Measurements from ENCODE around the gene PPP2CA. TPM values are rescaled to one million over a fixed set of nuclear protein-coding genes. Genes with fewer than 3 reads are reported as not detected.

Gene PPP2CA
- total RNA-seq, 1 experiment from 2014 or later: 178 TPM

- Mint-ChIP-seq H3K9me3 (no peaks in the 10 kb centered on the region), H3K27ac (no peak overlapping the region), H3K4me1 (peaks cover 10% of the 10 kb centered on the region), H3K36me3 (peaks cover 56% of the 10 kb centered on the region), H3K27me3 (ENCODE audit: low read depth) (no peaks in the 10 kb centered on the region), H3K4me3 (no peak overlapping the region)
- ChIA-PET CTCF (interaction anchor here (1.2 kb wide), 1 partner anchor 132 kb away, joined by 3 read pairs; no protein-coding TSS in a partner anchor), POLR2A (no interaction called here)
- ATAC-seq (no peak), DNase-seq (ENCODE audit: low spot score) (no peak)
- TF ChIP-seq ZSCAN18 (CRISPR knock-in tag; IDR thresholded peaks at IDR 0.05): no peak
- no peak for TF ChIP-seq ZNF416 (CRISPR knock-in tag; IDR thresholded peaks at IDR 0.05)
- TF ChIP-seq HMGXB4 (CRISPR knock-in tag; IDR thresholded peaks at IDR 0.05): no peak
- no peak for TF ChIP-seq ESRRA (CRISPR knock-in tag; IDR thresholded peaks at IDR 0.05; ENCODE audit: borderline replicate concordance)
- no peak for TF ChIP-seq PRDM15 (CRISPR knock-in tag; IDR thresholded peaks at IDR 0.05)
Measured at GRCh38 chr5:134171972-134172371, 53.9 kb downstream of the PPP2CA start.

GRCh38 chr5:134162592-134162991 lies 63.3 kb downstream of the PPP2CA start:
- H3K4me3 Mint-ChIP-seq: no peak overlapping the region

GRCh38 chr5:134161513-134162395 lies 64.1 kb downstream of the PPP2CA start:
- DNase-seq (ENCODE audit: low spot score): no peak
- no peak overlapping the region for H3K27ac Mint-ChIP-seq
- TF ChIP-seq MLX (CRISPR knock-in tag; IDR thresholded peaks at IDR 0.05) (no peak), MAX (CRISPR knock-in tag; IDR thresholded peaks at IDR 0.05) (no peak), TEAD1 (CRISPR knock-in tag; IDR thresholded peaks at IDR 0.05) (no peak), GTF2I (CRISPR knock-in tag; conservative IDR thresholded peaks at IDR 0.05) (no peak), ERG (CRISPR knock-in tag; IDR thresholded peaks at IDR 0.05) (no peak), HMGA2 (CRISPR knock-in tag; IDR thresholded peaks at IDR 0.05) (no peak), ZNF396 (CRISPR knock-in tag; IDR thresholded peaks at IDR 0.05; ENCODE audit: borderline replicate concordance) (no peak), SMAD4 (CRISPR knock-in tag; IDR thresholded peaks at IDR 0.05) (no peak)
- H3K27me3 Mint-ChIP-seq (ENCODE audit: low read depth): no peaks in the 10 kb centered on the region
- ChIA-PET POLR2A (no interaction called here), CTCF (interaction anchor here (1.4 kb wide), 1 partner anchor 21 kb away, joined by 6 read pairs; no protein-coding TSS in a partner anchor)
- no peaks in the 10 kb centered on the region for H3K4me1 Mint-ChIP-seq
- H3K36me3 Mint-ChIP-seq: peaks cover 65% of the 10 kb centered on the region
- H3K9me3 Mint-ChIP-seq: peaks cover 15% of the 10 kb centered on the region
- ATAC-seq: no peak
- H3K4me3 Mint-ChIP-seq: no peak overlapping the region

More at GRCh38 chr5:134162592-134162991, 63.3 kb downstream of the PPP2CA start:
- no peaks in the 10 kb centered on the region for H3K27me3 Mint-ChIP-seq (ENCODE audit: low read depth)
- H3K9me3 Mint-ChIP-seq: peaks cover 15% of the 10 kb centered on the region
- TF ChIP-seq SP1 (CRISPR knock-in tag; conservative IDR thresholded peaks at IDR 0.05) (no peak), CBFB (CRISPR knock-in tag; IDR thresholded peaks at IDR 0.05; ENCODE audit: low read depth) (no peak), FOXK1 (CRISPR knock-in tag; IDR thresholded peaks at IDR 0.05) (no peak), ZNF232 (CRISPR knock-in tag; IDR thresholded peaks at IDR 0.05) (no peak), ZNF121 (CRISPR knock-in tag; IDR thresholded peaks at IDR 0.05) (no peak), NFATC4 (CRISPR knock-in tag; IDR thresholded peaks at IDR 0.05) (no peak), OVOL2 (CRISPR knock-in tag; IDR thresholded peaks at IDR 0.05; ENCODE audit: borderline replicate concordance) (no peak), NFE2L1 (CRISPR knock-in tag; IDR thresholded peaks at IDR 0.05) (no peak)
- CTCF ChIA-PET: no interaction called here
- no peak overlapping the region for H3K27ac Mint-ChIP-seq
- peaks cover 69% of the 10 kb centered on the region for H3K36me3 Mint-ChIP-seq
- ATAC-seq: no peak
- no peaks in the 10 kb centered on the region for H3K4me1 Mint-ChIP-seq
- no peak for DNase-seq (ENCODE audit: low spot score)
- POLR2A ChIA-PET: no interaction called here

All from WTC11 (cell line).